SK-N-MC (cell line): ENCODE measurements around the gene DACT3.

Experiments used
- EZH2 ChIP-seq: fragments of 200-600 bp; sonication (generic); IDR thresholded peaks from one replicate; pipeline ENCODE4 v1.6.1; 2017; ENCODE audit warnings: antibody characterized with exemption
- POLR2AphosphoS5 ChIP-seq: IDR thresholded peaks from 2 replicates; pipeline ENCODE4 v1.6.1; 2012; ENCODE audit warnings: mild to moderate bottlenecking, low read depth, low read length, borderline replicate concordance

- TF ChIP-seq POLR2AphosphoS5 = no peak
- TF ChIP-seq EZH2 = no peak
These were observed 4.4 kb downstream of the DACT3 start for GRCh38 chr19:46656541-46656940.
